ENCODE data around the gene DRAXIN.

DNA sequence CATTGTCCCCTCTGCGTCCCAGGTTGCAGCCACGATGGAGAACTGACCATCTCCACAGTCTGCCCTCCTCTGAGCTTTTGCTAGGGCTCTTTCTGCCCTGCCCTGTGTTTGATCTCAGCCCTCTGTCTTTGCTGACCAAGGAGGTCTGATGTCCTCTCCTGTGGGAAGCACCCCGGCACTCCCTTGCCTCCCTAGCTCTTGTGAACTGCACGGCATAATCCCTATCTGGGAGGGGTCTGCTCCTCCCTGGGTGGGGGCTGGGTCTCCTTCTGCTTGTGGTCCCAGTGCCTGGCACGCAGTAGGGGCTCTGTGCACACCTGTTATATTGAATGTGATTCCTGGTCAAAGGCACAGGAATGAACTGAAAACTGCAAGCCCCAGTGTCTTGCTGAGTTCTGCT lies 2.4 kb downstream of the DRAXIN start:
- no peak for TF ChIP-seq POLR2AphosphoS5 (IDR thresholded peaks at IDR 0.05)
- TF ChIP-seq, protein P1, sequence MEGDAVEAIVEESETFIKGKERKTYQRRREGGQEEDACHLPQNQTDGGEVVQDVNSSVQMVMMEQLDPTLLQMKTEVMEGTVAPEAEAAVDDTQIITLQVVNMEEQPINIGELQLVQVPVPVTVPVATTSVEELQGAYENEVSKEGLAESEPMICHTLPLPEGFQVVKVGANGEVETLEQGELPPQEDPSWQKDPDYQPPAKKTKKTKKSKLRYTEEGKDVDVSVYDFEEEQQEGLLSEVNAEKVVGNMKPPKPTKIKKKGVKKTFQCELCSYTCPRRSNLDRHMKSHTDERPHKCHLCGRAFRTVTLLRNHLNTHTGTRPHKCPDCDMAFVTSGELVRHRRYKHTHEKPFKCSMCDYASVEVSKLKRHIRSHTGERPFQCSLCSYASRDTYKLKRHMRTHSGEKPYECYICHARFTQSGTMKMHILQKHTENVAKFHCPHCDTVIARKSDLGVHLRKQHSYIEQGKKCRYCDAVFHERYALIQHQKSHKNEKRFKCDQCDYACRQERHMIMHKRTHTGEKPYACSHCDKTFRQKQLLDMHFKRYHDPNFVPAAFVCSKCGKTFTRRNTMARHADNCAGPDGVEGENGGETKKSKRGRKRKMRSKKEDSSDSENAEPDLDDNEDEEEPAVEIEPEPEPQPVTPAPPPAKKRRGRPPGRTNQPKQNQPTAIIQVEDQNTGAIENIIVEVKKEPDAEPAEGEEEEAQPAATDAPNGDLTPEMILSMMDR (IDR thresholded peaks at IDR 0.05): no peak
